Measurements from ENCODE around the gene EEFSEC.

The EEFSEC gene

DNA sequence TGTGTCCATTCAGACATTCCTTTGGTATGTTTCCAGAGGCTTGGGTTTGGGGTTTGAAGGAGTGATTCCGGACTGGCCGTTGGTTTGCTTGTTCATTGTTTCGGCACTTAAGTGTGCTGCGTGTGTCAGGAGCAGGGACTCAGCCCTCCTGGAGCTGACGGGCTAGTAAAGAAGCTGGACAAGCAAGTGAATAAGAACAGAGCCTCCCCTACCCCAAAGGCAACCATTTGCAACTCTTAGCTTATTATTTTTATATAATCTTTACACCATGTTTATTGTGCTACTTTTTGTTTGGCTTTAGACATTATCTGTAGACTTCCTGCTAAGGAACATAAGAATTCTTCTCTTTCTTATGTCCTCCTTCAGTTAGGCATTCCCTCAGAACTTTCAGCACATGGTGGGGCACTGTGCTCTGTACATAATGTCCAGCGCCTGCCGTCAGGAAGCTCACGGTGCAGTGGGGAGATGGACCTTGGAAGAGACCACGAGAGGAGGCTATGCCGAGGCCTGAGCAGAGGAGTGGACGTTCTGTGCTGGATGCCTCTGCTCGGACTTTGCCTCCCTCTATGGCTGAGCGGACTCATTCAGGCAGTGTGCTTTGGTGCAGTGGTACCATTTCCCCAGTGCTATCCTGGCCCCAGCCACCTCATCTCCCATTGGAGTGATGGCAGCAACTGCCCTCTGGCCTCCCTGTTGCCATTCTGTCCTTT lies 65.4 kb downstream of the EEFSEC start:
- Histone ChIP-seq H3K4me1 (no peaks in the 10 kb centered on the region), H3K36me3 (no peaks in the 10 kb centered on the region), H3K9me3 (peaks cover 0 to 8% (median 0%) of the 10 kb centered on the region in 3 donors), H3K4me3 (no peak overlapping the region), H3K27me3 (no peaks in the 10 kb centered on the region), H3K27ac (no peak overlapping the region)
- TF ChIP-seq, protein P1, sequence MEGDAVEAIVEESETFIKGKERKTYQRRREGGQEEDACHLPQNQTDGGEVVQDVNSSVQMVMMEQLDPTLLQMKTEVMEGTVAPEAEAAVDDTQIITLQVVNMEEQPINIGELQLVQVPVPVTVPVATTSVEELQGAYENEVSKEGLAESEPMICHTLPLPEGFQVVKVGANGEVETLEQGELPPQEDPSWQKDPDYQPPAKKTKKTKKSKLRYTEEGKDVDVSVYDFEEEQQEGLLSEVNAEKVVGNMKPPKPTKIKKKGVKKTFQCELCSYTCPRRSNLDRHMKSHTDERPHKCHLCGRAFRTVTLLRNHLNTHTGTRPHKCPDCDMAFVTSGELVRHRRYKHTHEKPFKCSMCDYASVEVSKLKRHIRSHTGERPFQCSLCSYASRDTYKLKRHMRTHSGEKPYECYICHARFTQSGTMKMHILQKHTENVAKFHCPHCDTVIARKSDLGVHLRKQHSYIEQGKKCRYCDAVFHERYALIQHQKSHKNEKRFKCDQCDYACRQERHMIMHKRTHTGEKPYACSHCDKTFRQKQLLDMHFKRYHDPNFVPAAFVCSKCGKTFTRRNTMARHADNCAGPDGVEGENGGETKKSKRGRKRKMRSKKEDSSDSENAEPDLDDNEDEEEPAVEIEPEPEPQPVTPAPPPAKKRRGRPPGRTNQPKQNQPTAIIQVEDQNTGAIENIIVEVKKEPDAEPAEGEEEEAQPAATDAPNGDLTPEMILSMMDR (IDR thresholded peaks at IDR 0.05): no peak
- no peak for DNase-seq
- intact Hi-C loops (cut with DNase I; ENCODE audit: low total_unique reads): no loop called here

DNA sequence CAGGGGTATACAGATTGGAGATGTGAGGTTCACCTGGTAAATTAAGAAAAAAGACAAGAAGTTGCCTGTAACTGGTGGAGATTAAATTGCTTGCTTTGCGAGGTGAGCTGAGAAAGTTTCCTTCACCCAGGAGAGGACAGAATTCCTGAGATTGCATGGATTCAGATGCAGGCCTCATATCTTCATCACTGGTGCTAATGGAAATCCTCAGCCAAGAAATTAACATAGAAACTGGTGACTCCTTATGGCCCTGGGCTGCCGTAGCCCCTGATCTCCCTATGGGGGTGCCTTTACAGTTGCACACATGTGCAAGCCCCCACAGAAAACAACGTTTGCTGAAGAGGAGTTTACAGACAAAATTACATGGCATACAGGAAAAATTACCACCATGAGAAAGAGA lies 68.0 kb downstream of the EEFSEC start:
- Histone ChIP-seq H3K36me3 (no peaks in the 10 kb centered on the region), H3K27me3 (no peaks in the 10 kb centered on the region), H3K4me1 (no peaks in the 10 kb centered on the region), H3K4me3 (no peak overlapping the region), H3K27ac (no peak overlapping the region), H3K9me3 (peaks cover 0 to 8% (median 0%) of the 10 kb centered on the region in 3 donors)
- intact Hi-C loops (cut with DNase I; ENCODE audit: low total_unique reads): no loop called here
- TF ChIP-seq, protein P1 (IDR thresholded peaks at IDR 0.05): no peak
- DNase-seq: no peak

DNA sequence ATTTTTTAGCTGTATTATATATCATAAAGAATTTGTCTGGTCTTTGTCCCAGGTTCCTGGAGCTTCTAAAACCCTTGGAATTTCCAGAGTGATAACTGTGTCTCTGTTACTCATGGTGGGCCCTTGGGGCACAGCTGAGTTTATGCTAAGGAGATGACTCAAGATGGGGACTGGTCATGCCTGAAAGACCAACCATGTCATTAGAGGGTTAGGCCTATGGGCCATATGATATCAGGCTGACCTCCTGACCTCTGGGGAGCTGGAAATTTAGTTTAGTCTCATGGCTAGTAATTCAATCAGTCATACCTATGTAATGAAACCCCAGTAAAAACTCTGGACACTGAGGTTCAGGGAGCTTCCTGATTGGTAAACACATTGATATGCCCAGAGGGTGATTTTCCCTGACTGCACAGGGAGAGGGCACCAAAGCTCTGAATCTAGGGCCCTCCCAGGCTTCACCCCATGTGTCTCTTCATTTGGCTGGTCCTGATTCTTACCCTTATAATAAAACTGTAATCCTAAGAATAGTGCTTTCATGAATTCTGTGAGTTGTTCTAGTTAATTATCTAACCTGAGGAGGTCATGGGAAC lies 69.6 kb downstream of the EEFSEC start:
- TF ChIP-seq, protein P1 (IDR thresholded peaks at IDR 0.05): no peak
- Histone ChIP-seq H3K36me3 (no peaks in the 10 kb centered on the region), H3K4me3 (no peak overlapping the region), H3K9me3 (peaks cover 0 to 8% (median 0%) of the 10 kb centered on the region in 3 donors), H3K27me3 (no peaks in the 10 kb centered on the region), H3K4me1 (no peaks in the 10 kb centered on the region), H3K27ac (no peak overlapping the region)
- intact Hi-C loops (cut with DNase I; ENCODE audit: low total_unique reads): no loop called here
- DNase-seq: no peak

DNA sequence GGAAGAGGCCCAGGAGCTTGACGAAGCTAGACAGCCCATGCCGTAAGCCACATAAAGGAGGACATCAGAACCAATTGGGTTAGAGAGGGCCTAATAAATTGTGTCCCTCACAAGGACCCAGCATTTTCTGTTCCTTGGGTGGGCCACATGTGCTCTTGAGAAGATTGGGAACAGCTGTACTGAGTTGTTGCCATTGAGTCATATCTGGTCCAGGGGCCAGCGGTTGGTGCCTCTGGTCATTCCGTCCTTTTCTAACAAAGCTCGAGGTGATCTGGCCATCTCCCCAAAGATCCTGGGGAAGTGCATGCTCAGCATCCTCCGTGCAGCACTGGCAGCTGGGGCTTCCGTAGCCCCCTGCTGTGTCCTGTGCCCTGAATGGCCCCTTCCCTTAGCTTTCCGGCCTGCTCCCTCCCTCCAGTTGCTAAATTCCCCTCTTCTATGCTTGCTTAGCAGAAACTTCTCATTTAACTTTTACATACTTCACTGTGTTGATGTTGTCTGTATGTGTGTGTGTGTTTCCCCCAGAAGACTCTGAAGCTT lies 73.0 kb downstream of the EEFSEC start:
- Histone ChIP-seq H3K4me1 (peaks cover 0 to 28% (median 17%) of the 10 kb centered on the region in 4 donors), H3K36me3 (no peaks in the 10 kb centered on the region), H3K27ac (no peak overlapping the region), H3K4me3 (no peak overlapping the region), H3K27me3 (no peaks in the 10 kb centered on the region), H3K9me3 (peaks cover 0 to 8% (median 0%) of the 10 kb centered on the region in 3 donors)
- DNase-seq: no peak
- intact Hi-C loops (cut with DNase I; ENCODE audit: low total_unique reads): no loop called here
- TF ChIP-seq, protein P1 (IDR thresholded peaks at IDR 0.05): no peak

DNA sequence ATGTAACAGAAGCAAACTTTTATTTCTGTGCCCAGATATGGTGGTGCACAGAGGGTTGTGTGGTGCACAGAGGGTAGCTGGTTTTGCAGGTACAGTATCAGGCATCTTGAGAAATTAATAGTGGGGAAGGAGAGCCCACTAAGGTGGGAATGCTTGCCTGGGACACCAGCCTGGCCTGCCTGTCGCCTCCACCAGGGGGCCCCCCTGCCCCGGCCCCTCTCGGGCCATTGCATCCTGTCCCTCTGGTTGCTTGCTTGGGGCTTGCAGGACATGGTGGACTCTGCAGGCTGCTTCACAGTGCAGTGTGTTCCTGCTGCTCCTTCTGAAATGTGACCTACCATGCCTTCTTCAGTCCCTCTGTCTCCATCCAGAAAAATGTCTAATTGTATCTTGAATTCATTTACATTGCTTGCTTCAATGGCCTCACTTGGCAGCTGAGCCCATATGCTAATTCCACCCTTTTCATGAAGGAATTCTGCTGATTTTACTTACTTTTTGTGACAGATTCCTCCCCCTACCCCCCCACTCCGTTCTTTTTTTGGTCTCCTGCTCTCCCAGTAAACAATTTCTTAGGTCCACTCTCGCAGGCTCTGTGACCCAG lies 73.6 kb downstream of the EEFSEC start:
- no peak for DNase-seq
- TF ChIP-seq, protein P1 (IDR thresholded peaks at IDR 0.05): peak; percentile 52 to 53

More for the DNA sequence above, 73.6 kb downstream of the EEFSEC start:
- no peak overlapping the region for H3K4me3 ChIP-seq
- intact Hi-C loops (cut with DNase I; ENCODE audit: low total_unique reads): no loop called here
- peaks cover 0 to 8% (median 0%) of the 10 kb centered on the region in 3 donors for H3K9me3 ChIP-seq
- H3K4me1 ChIP-seq: peaks cover 0 to 35% (median 21%) of the 10 kb centered on the region in 4 donors
- H3K36me3 ChIP-seq: no peaks in the 10 kb centered on the region
- no peak overlapping the region for H3K27ac ChIP-seq
- H3K27me3 ChIP-seq: no peaks in the 10 kb centered on the region

Data from tibial artery (tissue), 4 donors.